ENCODE measurements around the gene DLGAP4.

The DLGAP4 gene

GRCh38 chr20:36418711-36419110 lies 112.6 kb downstream of the DLGAP4 start:
- no peak for DNase-seq

GRCh38 chr20:36421641-36422040 lies 115.5 kb downstream of the DLGAP4 start:
- no peak for DNase-seq

GRCh38 chr20:36424314-36424713 lies 118.2 kb downstream of the DLGAP4 start:
- no peak for DNase-seq

DNA sequence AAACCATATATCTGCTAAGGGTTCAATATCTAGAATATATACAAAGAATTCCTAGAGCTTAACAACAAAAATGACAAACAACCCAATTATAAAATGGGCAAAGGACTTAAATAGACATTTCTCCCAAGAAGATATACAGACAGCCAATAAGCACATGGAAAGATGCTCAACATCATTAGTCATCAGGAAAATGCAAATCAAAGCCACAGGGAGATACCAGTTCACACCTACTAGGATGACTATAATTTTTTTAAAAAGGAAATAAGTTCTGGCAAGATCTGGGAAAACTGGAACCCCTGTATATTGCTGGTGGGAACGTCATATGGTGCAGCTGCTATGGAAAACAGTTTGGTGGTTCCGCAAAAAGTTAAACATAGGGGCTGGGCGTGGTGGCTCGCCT lies 119.0 kb downstream of the DLGAP4 start:
- DNase-seq = no peak

GRCh38 chr20:36431604-36432003 lies 125.5 kb downstream of the DLGAP4 start:
- no peak for DNase-seq

- no peak for DNase-seq
These were observed 126.0 kb downstream of the DLGAP4 start for GRCh38 chr20:36432096-36432495.

DNA sequence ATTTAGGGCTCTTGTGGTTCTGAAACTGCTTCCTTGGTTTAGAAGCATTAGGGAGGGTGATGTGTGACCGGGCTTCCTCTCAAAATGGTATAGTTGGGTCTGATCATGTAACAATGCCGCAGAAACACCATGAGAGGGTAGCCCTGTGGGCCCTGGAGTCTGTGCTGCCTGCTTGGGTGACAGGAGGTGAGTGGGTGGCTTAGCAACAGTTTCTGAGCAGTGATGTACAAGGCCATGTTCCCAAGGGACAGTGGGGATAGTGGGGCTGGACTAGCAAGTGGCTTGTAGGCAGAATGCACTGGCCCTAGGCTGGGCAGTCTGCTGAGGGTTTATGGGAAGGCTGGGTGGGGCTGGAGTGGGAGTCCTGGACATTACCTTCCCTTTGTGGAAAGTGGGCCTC lies 128.2 kb downstream of the DLGAP4 start:
- no peak for DNase-seq

DNA sequence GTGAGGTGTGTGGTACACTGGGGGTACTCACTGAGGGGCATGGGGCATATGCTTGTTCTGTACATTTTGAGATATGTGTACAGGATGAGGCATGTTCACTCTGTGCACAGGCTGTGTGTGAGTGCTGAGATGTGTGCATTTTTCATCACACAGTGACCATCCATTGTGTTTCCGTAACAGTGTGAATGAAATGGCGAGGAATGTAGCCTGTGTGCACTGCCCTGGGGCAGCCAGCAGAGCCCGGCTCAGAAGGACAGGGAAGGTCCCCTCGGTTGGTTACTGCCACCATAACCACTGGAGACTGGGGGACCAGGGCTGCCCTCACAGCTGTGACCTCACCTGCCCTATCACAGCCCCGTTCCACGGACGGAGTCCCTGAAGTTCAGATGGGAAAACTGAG lies 129.0 kb downstream of the DLGAP4 start:
- DNase-seq = no peak

DNA sequence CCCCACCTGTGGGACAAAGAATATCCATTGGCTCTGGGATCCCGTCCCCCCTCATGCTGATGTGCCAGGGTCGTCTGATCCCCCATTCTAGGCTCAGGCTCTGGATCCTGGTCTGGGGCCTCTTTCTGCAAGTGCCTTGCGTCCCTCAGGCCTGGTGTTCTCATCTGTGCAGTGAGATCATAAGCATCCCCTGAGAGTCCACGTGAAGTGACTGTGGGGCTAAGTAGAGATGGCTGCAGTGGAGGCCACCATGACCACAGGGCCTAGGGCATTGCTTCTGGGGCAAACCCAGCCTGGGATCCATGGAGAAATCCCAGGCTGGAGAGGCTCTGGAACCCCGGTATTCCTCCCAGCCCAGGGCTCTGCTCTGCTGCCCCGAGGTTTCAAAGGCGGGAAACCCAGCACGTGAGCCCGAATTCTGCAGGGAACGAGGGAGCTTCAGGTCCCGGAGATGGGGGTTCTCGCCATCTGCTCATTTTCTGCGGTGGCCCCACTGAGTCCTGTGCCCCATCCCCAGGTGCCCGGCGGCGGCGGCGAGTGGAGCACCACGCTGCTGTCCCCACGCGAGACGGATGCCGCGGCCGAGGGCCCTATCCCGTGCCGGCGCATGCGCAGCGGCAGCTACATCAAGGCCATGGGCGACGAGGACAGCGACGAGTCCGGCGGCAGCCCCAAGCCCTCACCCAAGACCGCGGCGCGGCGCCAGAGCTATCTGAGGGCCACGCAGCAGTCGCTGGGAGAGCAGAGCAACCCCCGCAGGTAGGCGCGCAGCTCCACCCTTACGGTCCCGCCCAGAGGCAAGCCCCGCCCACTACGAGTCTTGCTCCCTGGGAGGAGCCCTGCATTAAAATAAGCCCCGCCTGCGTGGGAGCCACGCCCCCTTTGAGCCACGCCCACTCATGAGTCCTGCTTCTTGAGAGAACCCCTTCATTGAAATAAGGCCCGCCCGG lies 129.7 kb downstream of the DLGAP4 start:
- DNase-seq = peak; percentile 52

- peak; percentile 44 for DNase-seq
These were observed 133.0 kb downstream of the DLGAP4 start for GRCh38 chr20:36439040-36439730.

GRCh38 chr20:36439731-36440072 lies 133.6 kb downstream of the DLGAP4 start:
- no peak for DNase-seq

DNA sequence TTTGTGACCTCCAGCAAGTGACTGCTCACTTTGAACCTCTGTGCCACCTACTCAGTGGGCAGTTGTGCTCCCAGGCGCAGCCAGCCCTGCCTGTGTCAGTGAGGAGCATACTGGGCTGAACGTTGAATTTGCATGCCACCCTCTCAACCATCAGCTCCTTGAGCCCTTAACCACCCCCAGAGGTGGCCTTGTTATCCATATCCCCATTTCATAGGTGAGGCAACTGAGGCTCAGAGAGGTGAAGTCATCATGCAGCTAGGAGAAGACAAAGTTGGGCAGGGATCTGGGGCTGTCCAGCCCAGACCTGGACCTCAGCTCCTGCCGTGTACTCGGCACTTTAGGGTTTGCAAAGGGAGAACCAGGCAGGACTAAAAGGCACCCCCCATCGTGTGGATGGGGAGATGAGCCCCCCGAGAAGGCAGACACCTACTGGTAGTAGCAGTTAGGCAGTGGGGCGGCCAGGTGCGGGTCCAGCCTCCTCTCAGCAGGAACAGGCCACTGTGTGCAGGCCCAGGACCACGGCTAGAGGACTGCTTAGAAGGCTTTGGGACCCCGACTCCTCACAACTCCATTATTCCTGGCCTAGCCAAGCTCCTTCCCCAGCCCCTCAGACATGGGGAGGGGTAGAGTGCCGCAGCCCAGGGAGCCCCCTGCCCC lies 134.4 kb downstream of the DLGAP4 start:
- no peak for DNase-seq

DNA sequence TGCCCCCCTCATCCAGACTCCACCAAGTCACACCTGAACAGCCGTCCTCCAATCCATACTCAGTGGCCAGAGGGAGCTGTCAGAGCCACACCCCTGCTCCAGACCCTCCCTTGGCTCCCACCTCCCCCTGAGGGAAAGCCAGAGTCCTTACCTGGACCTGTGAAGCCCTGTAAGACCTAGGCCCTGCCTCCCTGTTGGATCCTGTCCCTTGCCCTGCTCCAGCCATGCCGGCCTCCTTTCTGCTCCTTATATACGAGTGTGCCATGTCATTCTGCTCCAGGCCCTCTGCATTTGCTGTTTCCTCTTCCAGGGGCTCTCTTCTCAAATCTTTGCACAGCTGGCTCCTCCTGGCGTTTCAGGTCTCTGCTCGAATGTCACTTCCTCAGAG lies 134.9 kb downstream of the DLGAP4 start:
- DNase-seq = no peak

DNA sequence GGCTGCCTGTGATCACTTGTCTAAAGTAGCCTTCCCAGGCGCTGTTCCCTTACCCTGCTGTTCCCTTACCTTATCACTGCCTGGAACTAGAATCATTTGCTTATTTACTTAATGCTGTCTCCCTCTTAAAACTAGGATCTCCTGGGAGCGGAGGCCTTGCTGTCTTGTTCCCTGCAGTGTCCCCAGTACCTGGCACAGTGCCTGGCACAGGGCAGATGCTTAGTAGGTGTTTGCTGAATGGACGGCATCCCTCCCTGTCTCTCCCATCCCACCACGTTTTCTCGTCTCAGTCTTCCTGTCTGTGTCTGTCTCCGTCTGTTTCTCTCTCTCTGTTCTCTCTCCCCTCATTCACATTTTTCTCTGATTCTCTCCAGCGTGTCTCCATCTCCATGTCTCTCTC lies 135.3 kb downstream of the DLGAP4 start:
- DNase-seq = no peak

DNA sequence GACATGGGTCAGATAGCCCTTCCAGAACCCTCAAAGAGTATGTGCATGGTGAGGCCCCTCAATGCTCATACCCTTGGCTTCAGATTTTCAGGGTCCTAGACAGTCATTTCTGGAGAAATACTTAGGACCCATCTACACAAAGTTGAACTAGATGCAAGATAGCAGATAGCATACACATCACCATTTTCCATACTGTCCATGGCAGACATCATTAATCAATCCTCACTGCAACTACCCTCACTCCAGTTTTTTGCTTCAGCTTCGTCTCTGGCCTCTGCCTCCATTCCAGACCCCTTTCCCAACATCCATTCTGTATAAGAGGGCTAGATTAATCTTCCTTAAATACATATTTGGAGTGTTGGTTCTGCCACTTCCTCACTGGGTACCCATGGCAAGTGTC lies 139.7 kb downstream of the DLGAP4 start:
- no peak for DNase-seq

DNA sequence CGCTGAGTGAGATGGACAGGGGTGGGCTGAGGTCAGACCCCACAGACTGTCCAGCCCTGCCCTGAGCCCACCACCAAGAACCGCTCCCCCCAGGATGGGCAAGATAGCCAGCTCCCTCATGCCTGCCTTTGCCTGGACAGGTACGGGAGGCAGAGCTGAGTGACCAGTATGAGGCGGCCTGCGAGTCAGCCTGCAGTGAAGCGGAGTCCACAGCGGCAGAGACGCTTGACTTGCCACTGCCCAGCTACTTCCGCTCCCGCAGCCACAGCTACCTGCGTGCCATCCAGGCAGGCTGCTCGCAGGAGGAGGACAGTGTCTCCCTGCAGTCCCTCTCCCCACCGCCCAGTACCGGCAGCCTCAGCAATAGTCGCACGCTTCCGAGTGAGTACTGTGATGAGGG lies 140.4 kb downstream of the DLGAP4 start:
- no peak for DNase-seq

- no peak for DNase-seq
These were observed 141.0 kb downstream of the DLGAP4 start for GRCh38 chr20:36447101-36447500.

- no peak for DNase-seq
These were observed 143.5 kb downstream of the DLGAP4 start for GRCh38 chr20:36449663-36450062.

- no peak for DNase-seq
These were observed 148.2 kb downstream of the DLGAP4 start for GRCh38 chr20:36454332-36454697.

- DNase-seq = peak; percentile 51
These were observed 148.7 kb downstream of the DLGAP4 start for GRCh38 chr20:36454698-36455427.

DNA sequence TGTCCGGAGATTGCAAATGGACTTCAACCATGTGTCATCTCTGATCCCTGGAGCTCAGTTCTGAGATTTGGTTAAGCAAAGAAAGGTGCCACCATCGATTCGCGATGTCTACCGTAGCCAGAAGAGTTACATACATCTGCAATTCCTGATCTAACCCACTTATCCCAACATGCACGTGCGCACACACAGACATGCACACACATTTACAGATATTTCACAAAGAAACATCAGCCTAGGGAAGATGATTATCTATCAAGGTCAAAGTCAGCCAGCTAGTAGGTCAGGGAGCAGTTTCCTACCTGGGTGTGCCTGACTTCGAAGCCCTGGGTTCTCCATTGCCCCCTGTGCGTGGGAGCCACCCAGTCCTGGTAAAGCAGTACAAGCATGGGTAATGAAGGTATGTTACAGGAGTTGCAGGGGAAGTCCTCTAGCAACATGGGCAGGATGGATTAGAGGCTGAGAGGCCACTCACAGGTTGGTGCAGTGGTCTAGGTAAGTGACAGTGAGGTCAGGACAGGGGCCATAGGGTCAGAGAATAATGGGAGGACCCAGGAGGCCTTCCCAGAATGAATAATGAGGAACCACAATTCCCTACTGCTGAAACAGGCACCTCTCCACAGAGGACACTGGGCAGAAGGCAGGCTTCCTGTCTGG lies 150.0 kb downstream of the DLGAP4 start:
- no peak for DNase-seq

Measured in fibroblast of skin of back (primary cell).